Stimulated activated CD4-positive, alpha-beta T cell treated with anti-CD3 and anti-CD28 coated beads, Interleukin-15, amount 100 ng/mL, for 48 hours (primary cell): ENCODE results near the gene UNC5C.
A peak's percentile ranks its signal among the peaks of the same experiment; 100 is the strongest.

ENCODE experiments used
- DNase-seq, 2 donors: peaks; one replicate each; pipeline ENCODE4 v3.0.0-alpha.2; 2020; ENCODE audit warnings: low read depth in 2 of 2

The UNC5C gene

GRCh38 chr4:95548738-95549245 is at the start of gene UNC5C:
TSS of gene UNC5C (minus strand) at chr4:95548973.
- no peak for DNase-seq

GRCh38 chr4:95596676-95597075 is 47.9 kb upstream of the UNC5C start:
- no peak for DNase-seq

- DNase-seq: no peak
Measured at GRCh38 chr4:95594629-95595028, 45.9 kb upstream of the UNC5C start.

GRCh38 chr4:95594013-95594412 is 45.2 kb upstream of the UNC5C start:
- no peak for DNase-seq

- DNase-seq: no peak
Measured at GRCh38 chr4:95591278-95591677, 42.5 kb upstream of the UNC5C start.

GRCh38 chr4:95590615-95591014 is 41.8 kb upstream of the UNC5C start:
- DNase-seq: no peak

- no peak for DNase-seq
Measured at GRCh38 chr4:95585016-95585695, 36.4 kb upstream of the UNC5C start.

- no peak for DNase-seq
Measured at GRCh38 chr4:95580226-95580625, 31.5 kb upstream of the UNC5C start.

GRCh38 chr4:95572304-95572991 is 23.7 kb upstream of the UNC5C start:
- DNase-seq: no peak

- DNase-seq: no peak
Measured at GRCh38 chr4:95571577-95571976, 22.8 kb upstream of the UNC5C start.

GRCh38 chr4:95563638-95564337 is 15.0 kb upstream of the UNC5C start:
- no peak for DNase-seq

- no peak for DNase-seq
Measured at GRCh38 chr4:95560774-95561173, 12.0 kb upstream of the UNC5C start.

GRCh38 chr4:95556207-95556859 is 7.6 kb upstream of the UNC5C start:
- DNase-seq: no peak

GRCh38 chr4:95552942-95553550 is 4.3 kb upstream of the UNC5C start:
- DNase-seq: no peak

- no peak for DNase-seq
Measured at GRCh38 chr4:95551653-95552052, 2.9 kb upstream of the UNC5C start.

- no peak for DNase-seq
Measured at GRCh38 chr4:95550115-95550987, 1.6 kb upstream of the UNC5C start.

GRCh38 chr4:95549246-95550114 is 707 bp upstream of the UNC5C start:
- DNase-seq: peak; percentile 15 to 20

GRCh38 chr4:95547715-95548471 is 880 bp downstream of the UNC5C start:
- no peak for DNase-seq
